GM08714 (cell line): Measurements from ENCODE around the gene ZNF333.

Experiments used
- H3K4me3 ChIP-seq: fragments of 200-500 bp; sonication (Bioruptor generic); 2 replicates; pipeline ENCODE4 v1.5.1; 2014; ENCODE audit warnings: mild to moderate bottlenecking, low read length, inconsistent platforms
- ZNF274 ChIP-seq: IDR thresholded peaks from 2 replicates; pipeline ENCODE4 v1.6.1; 2012; ENCODE audit warnings: mild to moderate bottlenecking, low read depth, low read length

Gene ZNF333

GRCh38 chr19:14678199-14678598 is 11.6 kb upstream of the ZNF333 start:
- H3K4me3 ChIP-seq = no peak overlapping the region
- no peak for TF ChIP-seq ZNF274

- no peak overlapping the region for H3K4me3 ChIP-seq
Measured at GRCh38 chr19:14682084-14682483, 7.8 kb upstream of the ZNF333 start.

GRCh38 chr19:14683439-14683838 is 6.4 kb upstream of the ZNF333 start:
- no peak for TF ChIP-seq ZNF274
- H3K4me3 ChIP-seq = no peak overlapping the region

More at GRCh38 chr19:14682084-14682483, 7.8 kb upstream of the ZNF333 start:
- no peak for TF ChIP-seq ZNF274

GRCh38 chr19:14686411-14686810 is 3.4 kb upstream of the ZNF333 start:
- no peak for TF ChIP-seq ZNF274
- H3K4me3 ChIP-seq = no peak overlapping the region

- H3K4me3 ChIP-seq = no peak overlapping the region
- no peak for TF ChIP-seq ZNF274
Measured at GRCh38 chr19:14694641-14695266, 4.9 kb downstream of the ZNF333 start.

GRCh38 chr19:14695471-14695870 is 5.6 kb downstream of the ZNF333 start:
- no peak for TF ChIP-seq ZNF274

GRCh38 chr19:14699641-14700040 is 9.8 kb downstream of the ZNF333 start:
- no peak overlapping the region for H3K4me3 ChIP-seq
- no peak for TF ChIP-seq ZNF274

More at GRCh38 chr19:14695471-14695870, 5.6 kb downstream of the ZNF333 start:
- no peak overlapping the region for H3K4me3 ChIP-seq

- H3K4me3 ChIP-seq = no peak overlapping the region
- TF ChIP-seq ZNF274 = no peak
Measured at GRCh38 chr19:14700711-14701375, 11.0 kb downstream of the ZNF333 start.

- TF ChIP-seq ZNF274 = no peak
Measured at GRCh38 chr19:14703833-14704232, 14.0 kb downstream of the ZNF333 start.

GRCh38 chr19:14704450-14704849 is 14.6 kb downstream of the ZNF333 start:
- no peak overlapping the region for H3K4me3 ChIP-seq
- no peak for TF ChIP-seq ZNF274

More at GRCh38 chr19:14703833-14704232, 14.0 kb downstream of the ZNF333 start:
- H3K4me3 ChIP-seq = no peak overlapping the region

- H3K4me3 ChIP-seq = no peak overlapping the region
- TF ChIP-seq ZNF274 = no peak
Measured at GRCh38 chr19:14715841-14716240, 26.0 kb downstream of the ZNF333 start.

- peak; percentile 95 for TF ChIP-seq ZNF274
- H3K4me3 ChIP-seq = no peak overlapping the region
Measured at GRCh38 chr19:14718522-14719116, 28.8 kb downstream of the ZNF333 start.

- no peak overlapping the region for H3K4me3 ChIP-seq
- TF ChIP-seq ZNF274 = no peak
Measured at GRCh38 chr19:14719162-14719561, 29.3 kb downstream of the ZNF333 start.

- H3K4me3 ChIP-seq = no peak overlapping the region
- TF ChIP-seq ZNF274 = no peak
Measured at GRCh38 chr19:14722127-14722526, 32.3 kb downstream of the ZNF333 start.

- H3K4me3 ChIP-seq = no peak overlapping the region
- no peak for TF ChIP-seq ZNF274
Measured at GRCh38 chr19:14728595-14728994, 38.7 kb downstream of the ZNF333 start.

GRCh38 chr19:14731200-14731599 is 41.4 kb downstream of the ZNF333 start:
- TF ChIP-seq ZNF274 = no peak
- H3K4me3 ChIP-seq = no peak overlapping the region
